GM19455 (cell line): ENCODE measurements around the gene LUM.

ENCODE experiments used
- ATAC-seq: cut with Tn5 transposase; IDR thresholded peaks from one replicate; pipeline ENCODE4 v1.9.1; 2021; ENCODE audit not compliant: unreplicated experiment

Gene LUM

DNA sequence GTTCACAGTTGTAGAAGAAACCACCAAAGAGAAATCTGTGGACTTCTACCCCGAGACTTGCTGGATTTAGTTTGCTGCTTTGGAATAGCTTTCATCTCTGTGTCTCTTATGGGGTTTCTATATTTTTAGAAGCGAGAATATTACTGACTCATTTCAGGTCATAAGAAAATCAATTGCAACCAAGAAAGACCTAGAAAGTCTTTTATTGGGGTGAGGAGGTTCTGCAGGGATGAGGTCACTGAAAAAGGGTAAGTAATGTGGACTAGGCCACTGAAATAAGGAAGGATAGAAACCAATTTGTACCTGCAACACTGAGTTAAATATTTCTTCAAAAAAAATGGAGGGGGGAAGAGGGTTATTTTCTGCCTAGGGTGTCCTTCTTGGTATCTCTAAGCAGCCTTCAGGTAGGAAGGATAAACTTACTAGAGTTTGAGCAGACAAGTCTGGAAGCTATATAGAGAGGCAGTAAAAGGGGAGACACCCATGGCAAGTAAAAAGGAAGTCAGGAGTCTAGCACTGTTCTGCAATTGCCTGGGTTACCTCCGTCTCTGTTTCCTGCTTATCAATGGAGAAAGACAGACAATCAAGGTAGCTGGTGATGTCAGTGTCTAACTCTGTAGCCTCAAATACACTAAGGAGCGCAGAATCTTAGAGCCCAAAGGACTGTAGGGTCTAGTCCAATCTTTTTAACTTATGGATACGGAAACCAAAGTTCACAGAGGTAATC is 33.9 kb downstream of the LUM start:
- no peak for ATAC-seq

DNA sequence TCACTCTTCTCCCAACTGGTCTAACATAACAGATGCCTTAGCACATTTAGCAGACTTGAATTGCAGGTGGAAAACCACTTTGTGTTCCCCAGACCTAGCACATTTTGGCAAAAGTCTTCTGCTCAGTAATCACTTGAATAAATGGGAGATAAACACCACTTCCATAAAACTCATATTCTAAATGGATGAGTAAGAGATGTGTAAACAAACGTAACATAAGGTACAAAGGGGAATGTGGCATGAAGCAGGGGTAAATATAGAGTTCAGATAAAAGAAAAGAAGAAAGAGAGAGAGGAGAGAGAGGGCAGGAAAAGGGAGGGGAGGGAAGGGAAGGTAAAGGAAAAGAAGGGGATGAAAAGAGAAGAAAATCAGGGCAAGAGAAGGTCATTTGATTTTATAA is 36.4 kb downstream of the LUM start:
- ATAC-seq: no peak

DNA sequence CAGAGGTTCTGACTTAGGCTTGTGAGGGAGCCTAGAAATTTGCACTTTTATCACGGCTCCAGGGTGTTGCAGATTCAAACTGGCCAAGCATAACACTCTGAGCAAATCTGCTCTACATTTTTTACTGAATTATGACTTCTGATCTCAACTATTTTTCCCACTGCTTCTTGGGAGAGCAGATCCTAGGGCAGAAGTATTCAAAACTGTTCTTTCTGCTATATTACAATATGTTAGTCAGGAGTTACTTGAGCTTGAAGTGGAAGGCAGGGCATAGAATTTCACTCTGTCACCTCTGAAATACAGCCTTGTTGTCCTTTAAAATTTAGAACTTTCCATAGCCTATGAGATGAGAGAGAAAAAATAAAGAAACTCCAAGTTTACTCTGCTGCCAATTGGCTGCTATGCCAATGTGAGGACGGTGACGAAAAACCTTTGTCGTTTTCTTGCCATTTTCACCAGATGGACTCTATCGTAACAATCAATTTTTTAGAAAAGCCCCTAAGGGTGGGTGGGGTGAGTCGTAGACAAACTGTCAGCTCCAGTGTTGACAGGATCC is 37.1 kb downstream of the LUM start:
- ATAC-seq: no peak

DNA sequence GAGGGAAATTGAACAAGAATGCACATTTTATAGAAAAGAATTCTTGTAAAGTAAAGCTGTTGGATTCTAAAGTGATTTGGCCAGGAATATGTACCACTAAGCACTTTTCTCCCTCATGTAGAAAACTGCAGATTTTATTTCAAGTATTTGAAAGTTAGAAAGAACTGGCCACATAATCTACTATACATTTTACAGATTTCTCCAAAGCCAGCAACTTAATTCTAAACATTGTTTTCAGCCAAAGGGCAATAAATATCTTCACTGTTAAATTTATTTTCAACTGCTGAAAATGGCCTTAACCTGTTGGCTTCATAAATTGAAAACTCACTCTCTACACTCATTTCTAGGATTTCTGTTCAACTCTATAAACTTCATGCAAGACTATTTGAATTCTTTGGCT is 37.9 kb downstream of the LUM start:
- ATAC-seq: no peak

DNA sequence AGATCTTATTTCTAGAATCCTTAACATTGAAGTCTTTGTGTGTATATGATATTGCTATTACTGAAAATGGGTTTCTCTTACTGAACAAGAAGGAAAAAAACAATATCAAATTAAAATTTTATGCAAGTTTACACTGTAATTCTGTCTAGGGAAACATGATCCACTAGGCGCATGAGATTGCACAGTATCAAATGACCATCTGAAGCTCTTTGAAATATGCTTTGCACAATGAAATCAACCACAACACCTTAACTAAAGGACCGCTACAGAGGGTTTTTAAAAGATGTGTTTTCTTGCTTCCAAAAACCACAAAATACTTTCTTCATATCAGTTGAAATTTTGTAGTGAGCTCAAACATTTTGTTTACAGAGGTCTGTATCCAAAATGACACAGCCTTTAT is 38.4 kb downstream of the LUM start:
- ATAC-seq: no peak

DNA sequence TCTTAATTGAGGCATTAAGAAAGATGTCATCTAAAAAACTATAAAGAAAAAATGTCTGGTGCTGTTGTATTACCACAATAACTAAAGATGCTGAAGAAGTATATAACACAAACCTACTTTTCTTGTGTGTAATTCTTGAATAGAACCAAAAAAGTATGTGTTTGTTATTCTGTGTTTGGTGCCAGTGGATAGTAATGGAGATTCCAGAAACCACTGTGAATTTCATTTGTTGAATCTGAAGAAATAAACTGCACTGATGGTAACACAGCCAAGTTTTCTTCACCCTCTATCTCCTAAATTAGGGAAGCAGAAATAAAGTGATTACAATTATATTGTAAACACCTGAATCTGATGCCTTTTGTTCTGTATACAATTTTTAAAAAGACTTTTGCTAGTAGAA is 40.4 kb downstream of the LUM start:
- no peak for ATAC-seq

DNA sequence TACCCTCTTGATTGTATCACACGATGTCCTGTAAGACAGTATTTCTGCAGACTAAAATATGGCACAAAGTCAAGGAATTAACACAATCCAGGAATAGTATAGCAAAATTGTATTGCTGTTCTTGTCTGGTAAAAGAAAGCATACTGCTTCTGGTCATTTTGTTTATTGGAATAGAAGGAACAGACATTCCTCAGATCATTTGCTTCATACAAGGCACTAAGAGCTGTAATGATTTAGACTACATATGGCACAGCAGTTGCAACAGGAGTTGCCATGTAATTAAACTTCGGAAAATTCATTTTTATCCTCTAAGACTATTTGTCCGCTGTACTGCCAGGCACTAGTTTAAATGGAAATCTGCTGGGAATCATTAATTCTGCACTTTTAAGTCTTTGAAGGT is 45.9 kb downstream of the LUM start:
- ATAC-seq: no peak

DNA sequence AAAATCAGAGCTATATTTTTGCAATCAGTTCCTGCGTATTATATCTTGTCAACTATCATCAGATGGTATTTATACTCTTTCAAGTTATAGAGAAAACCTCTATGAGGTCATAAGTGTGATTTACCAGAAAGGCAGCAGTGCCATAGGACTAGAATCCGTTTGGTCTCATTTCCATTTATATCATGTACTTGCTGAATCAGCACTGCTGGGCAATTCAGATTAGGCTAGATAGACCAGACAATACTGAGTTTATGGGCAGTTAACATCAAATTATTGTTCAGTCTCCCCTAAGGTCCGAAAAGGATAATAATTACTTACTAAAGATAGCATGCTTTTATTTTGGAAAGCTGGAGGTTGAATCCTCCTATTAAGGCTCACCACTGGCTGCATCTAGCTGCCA is 46.7 kb downstream of the LUM start:
- ATAC-seq: no peak

DNA sequence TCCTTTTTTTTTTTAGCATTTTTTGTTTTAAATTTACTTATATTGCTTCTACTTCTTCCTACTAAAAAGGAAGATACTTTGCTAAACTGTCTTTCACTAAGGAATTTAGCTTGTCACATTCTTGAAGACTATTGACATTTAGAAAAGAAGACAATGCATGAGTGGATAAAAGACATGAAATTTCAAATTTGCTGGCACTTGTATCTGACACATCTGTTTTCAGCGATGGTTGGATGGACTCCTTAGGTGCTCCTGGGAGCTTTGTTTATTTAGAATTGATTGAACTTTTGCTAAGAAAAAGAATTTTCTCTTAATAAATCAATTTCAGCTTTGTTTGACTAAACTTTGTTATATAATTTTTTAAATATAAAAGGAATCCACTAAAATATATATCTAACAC is 50.2 kb downstream of the LUM start:
- ATAC-seq: no peak

DNA sequence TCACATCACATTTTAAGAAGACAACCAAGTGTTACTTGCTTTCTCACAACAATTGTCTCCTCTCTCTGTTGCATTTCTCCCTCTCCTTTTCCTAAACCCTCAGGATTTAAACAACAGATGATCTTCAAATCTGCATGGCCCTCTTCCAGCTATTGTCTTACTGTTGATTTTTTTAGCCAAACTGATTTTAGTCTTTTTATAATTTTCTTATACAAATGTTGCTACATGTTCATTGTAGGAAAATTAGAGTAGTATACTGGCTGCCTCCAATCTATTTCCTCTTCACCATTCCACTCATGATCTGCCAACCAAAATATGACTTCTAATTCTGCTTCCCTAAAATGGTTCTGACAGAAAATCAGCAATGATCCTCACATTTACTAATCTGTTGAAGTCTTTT is 52.1 kb downstream of the LUM start:
- ATAC-seq: no peak

DNA sequence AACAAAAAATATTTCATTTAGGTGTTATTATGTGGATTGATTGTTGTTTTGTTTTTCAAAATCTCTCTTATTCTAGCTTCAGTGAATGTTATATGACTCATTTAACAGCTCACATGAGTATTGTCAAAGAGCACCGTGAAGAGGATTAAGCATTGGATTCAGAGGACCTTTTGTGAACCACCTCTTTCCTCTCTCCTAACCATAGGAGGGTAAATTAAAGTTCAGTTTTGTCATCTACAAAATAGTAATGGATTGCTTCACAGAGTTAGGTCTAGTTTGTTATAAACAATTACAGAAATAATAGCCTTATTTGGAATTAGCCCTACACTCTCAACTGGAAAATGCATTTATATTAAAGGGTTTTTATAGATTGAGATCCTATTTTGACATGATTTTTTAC is 52.5 kb downstream of the LUM start:
- no peak for ATAC-seq

DNA sequence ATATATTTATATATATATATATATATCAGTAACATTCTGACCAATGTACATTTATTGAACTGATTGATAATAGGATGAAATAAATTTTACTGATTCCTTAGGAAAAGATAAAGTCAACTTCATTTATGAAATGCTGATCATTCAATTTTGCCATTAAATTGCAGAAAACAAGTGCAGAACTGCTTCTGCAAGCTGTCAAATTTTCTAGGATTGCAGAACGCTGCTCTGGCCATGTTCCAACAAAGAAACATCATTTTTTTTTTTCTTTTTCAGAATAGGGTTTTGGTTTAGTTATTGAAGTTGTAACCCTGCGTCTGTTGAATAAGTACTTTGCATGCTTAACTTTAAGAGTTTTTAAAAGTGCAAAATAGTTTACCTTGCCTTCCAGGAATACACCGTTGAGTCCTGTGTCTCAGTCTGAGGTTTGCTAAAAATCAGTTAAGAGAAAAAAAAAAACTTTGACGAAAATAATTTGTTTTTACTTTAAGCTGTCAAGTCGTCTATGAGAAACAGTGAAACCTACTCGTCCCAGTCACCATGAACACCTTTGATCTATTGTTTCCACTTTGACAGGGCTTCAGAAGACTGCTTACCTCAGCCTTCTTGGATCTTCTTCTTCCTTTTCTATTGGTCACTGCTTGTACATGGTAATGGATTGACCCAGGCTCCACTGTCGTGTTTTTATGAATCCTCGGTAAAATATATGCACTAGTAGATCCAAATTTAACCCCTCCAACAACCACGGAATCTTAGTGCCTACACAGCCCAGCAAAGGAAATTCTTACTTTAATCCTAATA is 53.7 kb downstream of the LUM start, which contains the start of gene KERA:
TSS of gene KERA (minus strand) at position 657 of the 798 bp plus-strand sequence. CDS start 1,743 bp downstream, outside the sequence.
- no peak for ATAC-seq

DNA sequence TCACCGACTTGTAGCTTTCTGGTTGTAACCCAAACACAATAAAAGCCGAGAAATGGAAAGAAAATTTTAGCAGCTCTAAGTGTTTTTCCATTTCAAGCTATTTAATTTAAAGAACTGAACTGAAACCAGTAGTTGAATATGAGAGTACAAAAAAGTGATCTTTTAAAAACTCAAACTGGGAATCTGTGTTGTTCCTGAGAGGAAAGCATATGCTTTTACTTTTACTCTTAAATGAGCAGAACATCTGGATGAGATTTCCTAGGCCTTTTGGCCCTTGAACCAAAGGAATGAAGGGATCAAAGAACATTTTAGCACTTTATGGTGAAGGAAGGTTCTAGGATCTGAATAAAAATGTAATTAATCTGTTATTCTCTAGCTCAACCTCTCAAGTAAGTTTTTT is 54.8 kb downstream of the LUM start:
- ATAC-seq: no peak

DNA sequence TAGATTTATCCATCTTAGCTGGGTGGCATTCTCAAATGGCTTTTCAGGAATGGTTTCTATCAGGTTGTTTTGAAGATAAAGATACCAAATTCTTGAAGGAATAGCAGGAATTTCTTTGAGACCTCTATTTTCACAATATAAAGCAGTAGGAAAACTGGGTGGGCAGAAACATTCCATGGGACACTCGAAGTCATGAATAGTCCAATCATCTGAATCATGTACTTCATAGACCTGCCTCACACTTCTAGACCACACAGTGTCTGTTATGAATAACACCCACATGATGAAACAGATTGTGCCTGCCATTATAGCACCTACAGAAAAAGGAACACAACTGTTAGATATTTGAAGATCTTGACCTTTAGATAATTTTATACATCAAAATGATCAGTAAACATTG is 55.3 kb downstream of the LUM start:
- no peak for ATAC-seq

DNA sequence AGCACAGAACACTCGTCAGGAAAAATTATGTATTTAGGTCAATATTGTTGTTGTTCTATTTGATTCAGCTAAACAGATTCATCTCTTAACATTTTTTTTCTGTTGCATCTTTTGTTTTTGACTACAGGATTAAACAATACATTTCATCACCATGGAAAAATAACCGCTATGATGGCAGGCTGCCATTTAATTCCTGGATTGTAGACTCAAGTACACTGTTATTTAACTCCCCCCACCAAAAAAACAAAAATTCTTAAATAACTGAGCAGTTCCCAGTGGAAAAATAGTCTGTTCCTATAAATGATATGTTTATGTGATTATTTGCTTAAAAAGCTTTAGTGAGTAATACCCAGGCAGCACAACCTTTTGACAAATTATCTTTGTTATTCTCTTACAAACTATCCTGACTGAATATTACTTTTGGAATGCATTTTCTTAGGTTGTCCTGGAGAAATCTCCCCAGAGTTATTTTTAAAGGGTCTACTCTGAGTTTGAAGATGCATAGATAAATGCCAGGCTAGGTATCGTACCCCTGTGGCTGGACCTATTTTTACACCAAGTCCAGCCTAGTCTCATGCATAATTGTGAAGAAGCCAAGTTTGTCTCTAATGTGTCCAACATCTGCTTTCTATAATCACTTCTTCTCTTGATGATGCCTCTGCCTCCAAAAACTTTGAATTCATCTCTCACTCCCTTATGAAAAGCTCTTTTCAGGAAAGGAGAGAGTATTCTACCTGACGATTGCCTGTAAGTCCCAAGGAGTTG is 57.2 kb downstream of the LUM start:
- no peak for ATAC-seq
